Heart left ventricle (tissue), 16 donors: ENCODE measurements around the gene DCAKD. TPM values are rescaled to one million over a fixed set of nuclear protein-coding genes. Genes with fewer than 3 reads are reported as not detected.

Experiments used
- ATAC-seq, 4 donors: fragments of 200-7000 bp; cut with Tn5 transposase; one replicate each; pipeline ENCODE4 v1.9.1; 2020 to 2022; ENCODE audit warnings: moderate library complexity in 4 of 4, mild to moderate bottlenecking in 3 of 4, moderate number of reproducible peaks in 1 of 4
- DNase-seq, 5 donors: peaks; one replicate each; pipeline ENCODE4 v3.0.0-alpha.2; 2020
- H3K27ac ChIP-seq, 12 donors: fragments of 200-600 bp; sonication (generic) in 4 of 12; one replicate each; pipeline versions ENCODE4 v1.5.0 to v1.8.0; 2016 to 2022; ENCODE audit warnings: mild to moderate bottlenecking in 2 of 12
- H3K27me3 ChIP-seq, 9 donors: fragments of 200-600 bp; sonication (generic) in 2 of 9; one replicate each; pipeline versions ENCODE4 v1.5.1 to v1.8.0; 2016 to 2022; ENCODE audit warnings: mild to moderate bottlenecking in 3 of 9
- H3K36me3 ChIP-seq, 9 donors: fragments of 200-600 bp; sonication (generic) in 2 of 9; one replicate each; pipeline versions ENCODE4 v1.5.0 to v1.8.0; 2018 to 2022; ENCODE audit warnings: mild to moderate bottlenecking in 2 of 9
- H3K4me1 ChIP-seq, 12 donors: fragments of 200-600 bp; sonication (generic) in 4 of 12; one replicate each; pipeline versions ENCODE4 v1.5.0 to v1.8.0; 2016 to 2022; ENCODE audit warnings: mild to moderate bottlenecking in 3 of 12
- H3K4me3 ChIP-seq, 12 donors: fragments of 200-600 bp; sonication (generic) in 4 of 12; one replicate each; pipeline versions ENCODE4 v1.5.0 to v1.8.0; 2017 to 2022; ENCODE audit warnings: mild to moderate bottlenecking in 9 of 12, moderate library complexity in 4 of 12
- H3K9me3 ChIP-seq, 12 donors: fragments of 200-600 bp; sonication (generic) in 4 of 12; one replicate each; pipeline versions ENCODE4 v1.5.0 to v1.8.0; 2016 to 2022; ENCODE audit warnings: mild to moderate bottlenecking in 1 of 12
- POLR2A ChIP-seq, 2 donors: fragments of 450-650 bp; IDR thresholded peaks; one replicate each; pipeline ENCODE4 v1.6.1; 2017; ENCODE audit warnings: antibody characterized with exemption in 2 of 2, mild to moderate bottlenecking in 2 of 2, moderate library complexity in 2 of 2
- WGBS, 4 donors: extraction: QIAGEN DNeasy Blood & Tissue Kit in 2 of 4; methylation state at CpG; one replicate each; pipeline versions ENCODE4 v1.1.5 to v1.1.7; 2013 to 2018; 5-methylcytosine and 5-hydroxymethylcytosine counted together
- intact Hi-C, 10 donors: fragments of 100-400 bp; cut with DNase I; formaldehyde crosslinking; loops; one replicate each; pipeline versions ENCODE4 v1.11.1 to v1.14.2; 2022
- long read RNA-seq, 3 donors: library from polyadenylated mRNA; unstranded; transcript quantifications; one replicate each; pipeline ENCODE4 v2.0.0, GENCODE V29; 2020 to 2021
- polyA plus RNA-seq, 2 donors: library from polyadenylated mRNA; stranded (reverse); fragments of 200-250 nt; gene quantifications; one replicate each; pipeline ENCODE4 v1.2.3, GENCODE V29; 2013
- total RNA-seq, 9 donors: library from RNA; depleted of rRNA in 2 of 9; stranded (reverse); fragments of >200 nt in 2 of 9; fragmentation: NEBNext Ultra II Directional in 3 of 9; extraction: Animal tissue kit (Norgen Biotek cat#: 25700) in 3 of 9; gene quantifications; one replicate each; pipeline versions ENCODE4 v1.1.0 to v1.2.4, GENCODE V29; 2016 to 2023
- TF ChIP-seq, protein P1 (sequence below), 12 donors: fragments of 200-600 bp; sonication (generic) in 4 of 12; IDR thresholded peaks; one replicate each; pipeline versions ENCODE4 v1.5.0 to v1.8.0; 2018 to 2022; ENCODE audit warnings: antibody characterized with exemption in 12 of 12, mild to moderate bottlenecking in 5 of 12
- donor health status: ischemic (EF 13 %, LVEDD 7.1; RV severe dilation, severe dysfunction).
- donor health status: healthy with polysubstance abuse.
- donor health status: DM: no; HTN: yes; CAD: no.
- donor health status: DM: no; HTN: no; CAD: no.
- donor health status: ischemic (EF 25% LVEDD 6.9; RV normal size, moderate dysfunction).
- donor health status: ischemic (EF 25% LVEDD 5.7; RV mildly dilated, moderate dysfunction).
- donor health status: healthy.
- donor health status: DM: yes; HTN: yes; CAD: no.
- donor health status: ischemic (EF 35%, LVEDD 5.7; RV mildly dilated, moderate dysfunction).
- donor health status: nonischemic (EF 11% LVEDD 7.7; RV severe dilation, severe dysfunction).
- donor health status: DM: yes; HTN: yes; CAD: no.
- donor health status: PGD.
- donor health status: ischemic (EF 29% LVEDD 5.4; RV normal size, mild dysfunction).
- donor health status: nonischemic (EF 23%, LVEDD 6.1; RV moderate dilation, normal function).

DCAKD gene, protein sequence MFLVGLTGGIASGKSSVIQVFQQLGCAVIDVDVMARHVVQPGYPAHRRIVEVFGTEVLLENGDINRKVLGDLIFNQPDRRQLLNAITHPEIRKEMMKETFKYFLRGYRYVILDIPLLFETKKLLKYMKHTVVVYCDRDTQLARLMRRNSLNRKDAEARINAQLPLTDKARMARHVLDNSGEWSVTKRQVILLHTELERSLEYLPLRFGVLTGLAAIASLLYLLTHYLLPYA
- total RNA-seq = 10 to 100 TPM; 24.7 to 60.9 (median 33.9) TPM
- 10 to 100 TPM; 15.3 to 24.8 TPM for polyA plus RNA-seq
- long read RNA-seq, donor 1, transcript DCAKD-203 (4 exons, 2,045 nt) = minor isoform, 5 of 59 reads
- long read RNA-seq, donor 1, transcript DCAKD-208 (5 exons, 2,054 nt) = major isoform, 36 of 59 reads
- long read RNA-seq, donor 1, transcript DCAKD-205 (5 exons, 990 nt) = minor isoform, 6 of 59 reads
- long read RNA-seq, donor 1, partial matches to known transcripts = 3 of 59 reads
- long read RNA-seq, donor 1, other reads (novel, unspliced or antisense) = 7 of 59 reads
- long read RNA-seq, donor 2, transcript DCAKD-205 (5 exons, 990 nt) = minor isoform, 14 of 75 reads
- long read RNA-seq, donor 2, transcript DCAKD-202 (5 exons, 2,030 nt) = minor isoform, 6 of 75 reads
- long read RNA-seq, donor 2, transcript DCAKD-208 (5 exons, 2,054 nt) = major isoform, 45 of 75 reads
- long read RNA-seq, donor 2, partial matches to known transcripts = 2 of 75 reads
- long read RNA-seq, donor 2, other reads (novel, unspliced or antisense) = 3 of 75 reads
- long read RNA-seq, donor 3, transcript DCAKD-208 (5 exons, 2,054 nt) = major isoform, 25 of 40 reads
- long read RNA-seq, donor 3, partial matches to known transcripts = 7 of 40 reads
- long read RNA-seq, donor 3, other reads (novel, unspliced or antisense) = 4 of 40 reads

DNA sequence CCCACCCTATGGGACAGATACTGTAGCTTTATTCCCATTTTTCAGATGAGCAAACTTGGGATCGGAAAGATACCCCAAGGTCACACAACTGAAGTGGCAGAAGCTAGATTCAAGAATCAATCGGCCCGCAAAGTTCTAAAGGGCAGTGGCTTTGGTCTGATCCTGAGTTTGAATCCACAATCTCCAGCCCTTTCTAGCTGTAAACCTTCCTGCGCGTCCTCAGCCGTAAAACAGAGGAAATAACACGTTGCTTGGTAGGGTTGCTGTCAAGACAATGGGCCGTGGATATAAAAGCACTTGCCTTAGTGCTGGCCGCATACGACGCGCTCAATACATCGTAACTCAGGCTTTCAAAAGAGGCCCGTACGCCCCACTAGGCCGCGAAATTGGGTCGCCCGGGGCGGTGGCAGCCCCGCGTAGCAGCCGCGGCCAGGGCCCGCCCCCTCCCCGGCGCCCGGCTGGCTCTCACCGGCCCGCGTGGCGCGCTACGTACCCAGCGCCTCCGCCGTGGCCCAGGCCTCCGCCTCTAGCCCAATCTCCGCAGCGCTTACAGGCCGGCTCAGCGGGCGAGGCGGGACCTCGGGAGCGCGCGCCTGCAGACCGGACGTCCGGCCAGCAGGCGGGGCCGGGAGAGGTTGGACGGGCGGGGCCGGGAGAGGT lies at the start of gene DCAKD:
Gene DCAKD (minus strand): TSS at position 573 of the 660 bp plus-strand sequence. CDS start 16,747 bp downstream, outside the sequence.
- peak in 1 of 2 donors; percentile 88 for TF ChIP-seq POLR2A (IDR thresholded peaks at IDR 0.05)
- TF ChIP-seq, protein P1, sequence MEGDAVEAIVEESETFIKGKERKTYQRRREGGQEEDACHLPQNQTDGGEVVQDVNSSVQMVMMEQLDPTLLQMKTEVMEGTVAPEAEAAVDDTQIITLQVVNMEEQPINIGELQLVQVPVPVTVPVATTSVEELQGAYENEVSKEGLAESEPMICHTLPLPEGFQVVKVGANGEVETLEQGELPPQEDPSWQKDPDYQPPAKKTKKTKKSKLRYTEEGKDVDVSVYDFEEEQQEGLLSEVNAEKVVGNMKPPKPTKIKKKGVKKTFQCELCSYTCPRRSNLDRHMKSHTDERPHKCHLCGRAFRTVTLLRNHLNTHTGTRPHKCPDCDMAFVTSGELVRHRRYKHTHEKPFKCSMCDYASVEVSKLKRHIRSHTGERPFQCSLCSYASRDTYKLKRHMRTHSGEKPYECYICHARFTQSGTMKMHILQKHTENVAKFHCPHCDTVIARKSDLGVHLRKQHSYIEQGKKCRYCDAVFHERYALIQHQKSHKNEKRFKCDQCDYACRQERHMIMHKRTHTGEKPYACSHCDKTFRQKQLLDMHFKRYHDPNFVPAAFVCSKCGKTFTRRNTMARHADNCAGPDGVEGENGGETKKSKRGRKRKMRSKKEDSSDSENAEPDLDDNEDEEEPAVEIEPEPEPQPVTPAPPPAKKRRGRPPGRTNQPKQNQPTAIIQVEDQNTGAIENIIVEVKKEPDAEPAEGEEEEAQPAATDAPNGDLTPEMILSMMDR (IDR thresholded peaks at IDR 0.05) = peak in 1 of 12 donors; percentile 7

DNA sequence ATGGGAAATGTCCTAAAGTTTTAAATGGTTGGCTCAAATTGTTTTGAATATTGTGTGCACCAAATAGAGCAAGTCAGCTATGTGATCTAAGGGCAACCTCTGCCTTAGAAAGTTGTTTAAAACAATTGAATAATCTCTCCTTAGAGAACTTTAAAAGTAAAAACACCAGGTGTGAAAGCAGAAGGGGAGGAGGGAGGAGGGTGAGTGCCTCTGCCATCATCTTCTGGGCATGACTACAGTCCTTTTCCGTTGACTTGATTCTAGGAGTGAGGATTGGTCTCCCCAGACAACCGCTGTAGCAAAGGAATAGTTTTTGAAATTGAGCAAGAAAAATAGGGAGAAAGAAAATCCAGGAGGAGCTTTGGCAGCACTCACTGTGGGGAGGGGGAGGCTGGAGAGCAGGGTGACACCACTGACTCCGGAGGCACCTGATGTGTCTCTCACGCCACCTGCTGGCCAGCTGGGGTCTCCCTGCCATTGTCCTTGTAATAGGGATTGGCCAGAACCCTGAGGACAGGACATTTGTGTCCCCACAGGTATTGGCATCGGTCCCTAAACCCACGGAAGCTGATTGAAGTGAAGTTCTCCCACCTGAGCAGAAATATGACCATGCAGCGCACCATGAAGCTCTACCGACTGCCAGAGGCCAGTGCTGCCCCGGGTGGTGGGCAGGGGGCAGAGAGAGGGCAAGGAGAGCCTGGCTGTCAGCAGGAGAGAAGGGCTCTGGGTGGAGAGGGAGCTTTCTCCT lies 47.6 kb upstream of the DCAKD start:
- Histone ChIP-seq H3K27ac (peak overlapping the region in 5 of 12 donors; percentile 29 to 72 (median 42)), H3K4me1 (peaks cover 0 to 48% (median 19%) of the 10 kb centered on the region in 12 donors), H3K4me3 (no peak overlapping the region), H3K27me3 (no peaks in the 10 kb centered on the region), H3K9me3 (no peaks in the 10 kb centered on the region), H3K36me3 (peaks cover 0 to 100% (median 94%) of the 10 kb centered on the region in 9 donors)
- peak; percentile 55 to 83 (median 75) for ATAC-seq
- WGBS, 4 donors = 39 to 50% (median 45%) methylated on average over 9 of the region's 9 CpGs
- intact Hi-C loops = loop anchor here (2.0 to 10.0 kb wide), 11 partner anchors 33 to 324 kb away; partner anchors contain the start of genes PLCD3 (in 7 of the 10), GFAP (in 2 of the 10) and NMT1 (in 2 of the 10)
- DNase-seq = peak; percentile 82 to 93 (median 84)
- TF ChIP-seq, protein P1 (IDR thresholded peaks at IDR 0.05) = peak; percentile 85 to 96 (median 90)
- TF ChIP-seq POLR2A (IDR thresholded peaks at IDR 0.05) = no peak

More for the DNA sequence above, at the start of gene DCAKD:
- DNase-seq (peak; percentile 94 to 97 (median 96)), ATAC-seq (peak; percentile 98 to 100 (median 99))
- peak within 1 kb of the TSS; percentile 89 to 97 (median 92) for H3K27ac ChIP-seq
- peak within 1 kb of the TSS; percentile 58 to 89 (median 70) for H3K4me3 ChIP-seq
- peaks cover 0 to 27% (median 13%) of the 10 kb centered on the region in 12 donors for H3K4me1 ChIP-seq
- H3K9me3 ChIP-seq = no peaks in the 10 kb centered on the region
- H3K27me3 ChIP-seq = no peaks in the 10 kb centered on the region
- intact Hi-C loops = loop anchor here in 2 of 10 donors (5.0 to 10.0 kb wide), 2 partner anchors 61 to 84 kb away; partner anchors contain the start of genes ACBD4 (in 1 of the 2) and PLCD3 (in 1 of the 2)
- 0 to 2% (median 0%) methylated on average over 5 to 56 of the region's 56 CpGs for WGBS, 4 donors
- no peaks in the 10 kb centered on the region for H3K36me3 ChIP-seq

DNA sequence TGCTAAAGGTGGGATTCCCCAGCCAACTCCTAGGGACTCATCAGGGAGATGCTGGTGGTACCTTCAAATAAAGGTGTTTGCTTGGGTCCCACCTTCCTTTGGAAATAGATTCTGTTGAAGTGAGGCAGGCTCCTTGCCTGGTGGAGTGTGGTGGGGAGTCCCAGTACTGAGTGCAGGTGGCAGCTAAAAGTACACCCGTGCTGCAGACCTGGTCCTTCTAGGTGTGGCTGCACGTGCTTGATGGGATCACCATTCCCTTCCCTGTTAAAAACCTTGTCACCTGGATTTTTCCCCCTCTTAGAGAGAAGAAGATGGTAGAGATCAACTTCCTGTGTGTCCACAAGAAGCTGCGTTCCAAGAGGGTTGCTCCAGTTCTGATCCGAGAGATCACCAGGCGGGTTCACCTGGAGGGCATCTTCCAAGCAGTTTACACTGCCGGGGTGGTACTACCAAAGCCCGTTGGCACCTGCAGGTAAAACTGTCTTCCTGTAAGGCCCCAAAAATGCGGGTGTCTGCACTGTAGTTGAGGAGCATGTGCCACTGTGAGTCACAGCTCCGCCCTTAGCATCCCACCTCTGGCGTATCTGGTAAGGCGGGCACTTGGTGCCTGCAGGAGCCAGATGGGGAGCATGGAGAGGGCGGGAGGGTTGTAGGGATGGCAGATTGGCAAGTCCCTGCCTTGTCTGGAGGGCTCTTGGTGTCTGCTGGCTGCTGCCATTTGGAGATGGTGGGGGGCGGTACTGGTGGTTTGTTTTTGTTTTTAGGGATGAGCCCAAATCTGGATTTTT lies 46.8 kb upstream of the DCAKD start:
- no peak for DNase-seq
- peaks cover 4 to 50% (median 21%) of the 10 kb centered on the region in 12 donors for H3K4me1 ChIP-seq
- WGBS, 4 donors = 80 to 89% (median 87%) methylated on average over 13 of the region's 13 CpGs
- H3K36me3 ChIP-seq = peaks cover 0 to 100% (median 94%) of the 10 kb centered on the region in 9 donors
- peak overlapping the region in 4 of 12 donors; percentile 29 to 72 (median 36) for H3K27ac ChIP-seq
- TF ChIP-seq, protein P1 (IDR thresholded peaks at IDR 0.05) = no peak
- TF ChIP-seq POLR2A (IDR thresholded peaks at IDR 0.05) = no peak
- no peak for ATAC-seq
- no peaks in the 10 kb centered on the region for H3K27me3 ChIP-seq
- no peaks in the 10 kb centered on the region for H3K9me3 ChIP-seq
- H3K4me3 ChIP-seq = no peak overlapping the region
- intact Hi-C loops = loop anchor here (2.0 to 10.0 kb wide), 11 partner anchors 34 to 323 kb away; partner anchors contain the start of genes PLCD3 (in 7 of the 10), GFAP (in 2 of the 10) and NMT1 (in 2 of the 10)
